Tracheal epithelial cell (primary cell): ENCODE results near the gene KLHL21. TPM values are rescaled to one million over a fixed set of nuclear protein-coding genes. Genes with fewer than 3 reads are reported as not detected.

ENCODE experiments used
- total RNA-seq: library from RNA; depleted of rRNA; stranded (reverse); fragments of >200 nt; gene quantifications from 2 replicates; pipeline ENCODE4 v1.2.1, GENCODE V29; 2014

KLHL21 gene
- 72.8 and 81.4 TPM in 2 replicates for total RNA-seq

GRCh38 chr1:6602669-6603237, at the start of gene KLHL21:
KLHL21 (minus strand) TSS chr1:6602869; CDS start chr1:6602817, 52 bp downstream.

GRCh38 chr1:6624710-6625583, 22.3 kb upstream of the KLHL21 start, which contains the start of gene THAP3:
THAP3 (plus strand) TSS chr1:6624868; CDS start chr1:6625219, 351 bp downstream.

GRCh38 chr1:6613361-6614018, 10.8 kb upstream of the KLHL21 start, which contains the start of gene PHF13:
PHF13 (plus strand) TSS chr1:6613731; CDS start chr1:6614067, 336 bp downstream.

GRCh38 chr1:6579374-6580118, 23.1 kb downstream of the KLHL21 start, which contains the start of gene ZBTB48:
ZBTB48 (plus strand) TSS chr1:6579994; CDS start chr1:6580610, 616 bp downstream.

GRCh38 chr1:6554907-6555778, 47.5 kb downstream of the KLHL21 start, which contains the start of gene TAS1R1:
TAS1R1 (plus strand) TSS chr1:6555307; CDS start chr1:6555374, 67 bp downstream.

GRCh38 chr1:6554031-6554906, 48.4 kb downstream of the KLHL21 start, which contains the start of gene NOL9:
NOL9 (minus strand) TSS chr1:6554513; CDS start chr1:6554502, 11 bp downstream.

Other genes starting within 250 kb of the KLHL21 start
- 70.6 and 71.2 TPM in 2 replicates for gene ACOT7, start 209.1 kb downstream of the KLHL21 start, total RNA-seq
- 249 and 299 TPM in 2 replicates for gene HES2, start 182.9 kb downstream of the KLHL21 start, total RNA-seq
- 14.5 and 17.3 TPM in 2 replicates for gene ESPN, start 178.1 kb downstream of the KLHL21 start, total RNA-seq
- gene TNFRSF25, start 136.7 kb downstream of the KLHL21 start, total RNA-seq: 14.9 and 21.0 TPM in 2 replicates
- gene PLEKHG5, start 111.2 kb downstream of the KLHL21 start, total RNA-seq: 49.0 and 59.5 TPM in 2 replicates
- gene NOL9, start 48.4 kb downstream of the KLHL21 start, total RNA-seq: 14.3 and 15.9 TPM in 2 replicates
- not detected in 2 replicates for gene TAS1R1, start 47.6 kb downstream of the KLHL21 start, total RNA-seq
- 11.6 and 16.2 TPM in 2 replicates for gene ZBTB48, start 22.9 kb downstream of the KLHL21 start, total RNA-seq
- gene PHF13, start 10.9 kb upstream of the KLHL21 start, total RNA-seq: 8.4 and 9.6 TPM in 2 replicates
- gene THAP3, start 22.0 kb upstream of the KLHL21 start, total RNA-seq: 22.7 and 44.8 TPM in 2 replicates
- gene DNAJC11, start 98.9 kb upstream of the KLHL21 start, total RNA-seq: 19.6 and 29.9 TPM in 2 replicates
- gene CAMTA1, start 182.6 kb upstream of the KLHL21 start, total RNA-seq: 61.2 and 68.0 TPM in 2 replicates